GM18951 (cell line): Measurements from ENCODE around the gene ALDH4A1.
"Not testable (repeated sequence)": the region's sequence is repeated elsewhere in the genome, so short reads cannot be mapped to it uniquely, and the experiment has no call there.

Experiments used
- POLR2A ChIP-seq: IDR thresholded peaks from 4 replicates; pipeline ENCODE4 v1.6.1; 2011; ENCODE audit warnings: mild to moderate bottlenecking; ENCODE audit not compliant: insufficient read length, insufficient read depth; ENCODE audit errors: extremely low read depth
- in situ Hi-C: fragments of 300-500 bp; cut with MboI; formaldehyde crosslinking; loops from one replicate; pipeline ENCODE4 v1.12.0; 2022; ENCODE audit warnings: low sequenced_read_pairs, mixed read lengths, inconsistent platforms; ENCODE audit not compliant: unreplicated experiment

ALDH4A1 gene

GRCh38 chr1:18880585-18880984 lies 21.8 kb downstream of the ALDH4A1 start:
- no peak for TF ChIP-seq POLR2A
- in situ Hi-C loops = no loop called here

GRCh38 chr1:18879791-18880309 lies 22.5 kb downstream of the ALDH4A1 start:
- TF ChIP-seq POLR2A = no peak
- in situ Hi-C loops = no loop called here

GRCh38 chr1:18879215-18879790 lies 23.1 kb downstream of the ALDH4A1 start:
- TF ChIP-seq POLR2A = no peak
- in situ Hi-C loops = no loop called here

GRCh38 chr1:18878538-18879214 lies 23.7 kb downstream of the ALDH4A1 start:
- in situ Hi-C loops = no loop called here
- no peak for TF ChIP-seq POLR2A

- in situ Hi-C loops = no loop called here
- no peak for TF ChIP-seq POLR2A
Observed at GRCh38 chr1:18877282-18877681, 25.1 kb downstream of the ALDH4A1 start.

- in situ Hi-C loops = no loop called here
- no peak for TF ChIP-seq POLR2A
Observed at GRCh38 chr1:18876210-18876609, 26.1 kb downstream of the ALDH4A1 start.

GRCh38 chr1:18875796-18876128 lies 26.6 kb downstream of the ALDH4A1 start:
- no peak for TF ChIP-seq POLR2A
- in situ Hi-C loops = no loop called here

- in situ Hi-C loops = no loop called here
- no peak for TF ChIP-seq POLR2A
Observed at GRCh38 chr1:18875107-18875795, 27.1 kb downstream of the ALDH4A1 start.

- no peak for TF ChIP-seq POLR2A
- in situ Hi-C loops = no loop called here
Observed at GRCh38 chr1:18874600-18874999, 27.8 kb downstream of the ALDH4A1 start.

- TF ChIP-seq POLR2A = no peak
- in situ Hi-C loops = no loop called here
Observed at GRCh38 chr1:18874036-18874435, 28.3 kb downstream of the ALDH4A1 start.

- no peak for TF ChIP-seq POLR2A
- in situ Hi-C loops = no loop called here
Observed at GRCh38 chr1:18872071-18872611, 30.2 kb downstream of the ALDH4A1 start.

- no peak for TF ChIP-seq POLR2A
- in situ Hi-C loops = no loop called here
Observed at GRCh38 chr1:18871401-18872070, 30.8 kb downstream of the ALDH4A1 start.

- in situ Hi-C loops = no loop called here
- TF ChIP-seq POLR2A = no peak
Observed at GRCh38 chr1:18870957-18871356, 31.4 kb downstream of the ALDH4A1 start.

- in situ Hi-C loops = not testable (repeated sequence)
Observed at GRCh38 chr1:18870595-18870865, 31.8 kb downstream of the ALDH4A1 start.
